ENCODE data around the gene NUDT21.

Gene NUDT21

GRCh38 chr16:56460101-56460500, 9.0 kb upstream of the NUDT21 start:
- no peak for DNase-seq

DNA sequence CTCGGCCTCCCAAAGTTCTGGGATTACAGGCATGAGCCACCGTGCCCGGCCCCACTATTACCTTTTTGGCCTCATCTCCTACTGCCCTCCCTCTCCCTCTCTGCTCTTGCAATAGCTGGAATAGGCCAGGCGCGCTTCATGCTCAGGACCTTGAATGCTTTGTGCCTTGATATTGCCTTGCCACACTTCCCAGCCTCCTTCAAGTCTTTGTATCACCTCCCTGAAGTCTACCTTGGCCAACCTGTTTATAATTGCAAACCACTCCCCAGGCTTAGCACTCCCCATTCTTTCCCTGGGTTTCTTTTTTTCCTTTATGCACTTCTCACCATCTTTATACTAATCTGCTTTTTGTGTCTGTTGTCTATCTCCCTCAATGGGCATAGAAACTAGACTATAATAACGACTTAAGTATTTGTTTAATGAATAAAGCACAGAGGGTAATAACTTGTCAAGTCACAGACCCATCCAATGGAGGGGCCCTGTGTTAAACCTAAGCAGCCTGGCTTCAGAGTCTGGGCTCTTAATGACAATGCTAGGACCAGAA, 6.9 kb upstream of the NUDT21 start:
- no peak for DNase-seq

- DNase-seq, result no peak
Observed at GRCh38 chr16:56451753-56452689, 889 bp upstream of the NUDT21 start.

DNA sequence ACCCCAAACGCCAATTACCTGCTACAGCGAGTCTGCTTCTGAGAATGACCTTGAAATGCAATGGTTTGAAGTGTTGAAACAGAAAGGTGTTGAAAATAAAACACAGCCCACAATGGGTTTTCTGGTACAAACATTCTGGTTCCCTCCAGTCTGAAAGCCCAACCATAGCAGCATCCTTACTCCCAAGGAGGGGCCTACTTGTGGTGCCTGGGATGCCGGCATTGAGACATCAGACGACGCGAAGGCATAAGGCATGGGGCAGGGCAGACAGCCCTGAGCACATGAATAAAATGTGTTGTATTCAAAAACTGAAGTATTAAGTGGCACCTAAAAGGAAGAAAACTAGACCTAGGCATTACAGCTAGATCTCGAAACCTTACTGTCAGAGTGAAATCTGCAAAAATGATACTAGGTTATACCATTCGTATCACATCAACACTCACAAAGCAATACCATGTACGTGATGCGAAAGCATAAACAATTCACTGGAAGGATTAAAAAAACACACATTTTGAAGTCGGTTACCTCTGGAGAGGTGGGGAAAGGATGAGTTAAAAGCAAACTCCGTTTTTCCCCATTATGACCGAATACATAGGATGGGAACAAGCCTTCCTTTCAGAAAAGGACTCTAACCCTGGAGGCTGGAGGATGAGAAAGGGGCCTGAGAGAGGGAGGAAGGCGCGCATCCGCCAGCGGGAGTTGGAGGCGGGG, 702 bp downstream of the NUDT21 start:
- no peak for DNase-seq

DNA sequence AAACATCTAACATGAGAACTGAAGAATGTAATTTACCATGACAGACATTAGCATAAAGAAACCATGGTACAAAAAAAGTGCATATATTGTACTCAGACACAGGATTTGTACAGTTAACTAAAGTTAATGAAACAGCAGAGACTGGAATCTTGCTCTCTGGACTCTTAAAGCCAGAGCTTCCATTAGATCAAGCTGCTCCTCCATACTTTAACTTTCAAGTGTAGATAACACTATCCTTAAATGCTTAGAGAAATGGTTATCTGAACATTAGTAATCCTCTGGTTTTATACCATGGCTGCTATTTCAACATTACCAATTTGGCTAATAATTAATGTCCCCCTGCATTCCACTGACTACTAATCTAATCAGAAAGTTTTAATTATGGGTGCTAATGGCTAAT, 3.1 kb downstream of the NUDT21 start:
- DNase-seq, result no peak

GRCh38 chr16:56447286-56447685, 3.8 kb downstream of the NUDT21 start:
- no peak for DNase-seq

GRCh38 chr16:56438038-56438437, 13.1 kb downstream of the NUDT21 start:
- DNase-seq, result no peak

GRCh38 chr16:56436258-56436657, 14.9 kb downstream of the NUDT21 start:
- no peak for DNase-seq

GRCh38 chr16:56428091-56428490, 23.0 kb downstream of the NUDT21 start:
- no peak for DNase-seq

- no peak for DNase-seq
Observed at GRCh38 chr16:56426585-56426984, 24.5 kb downstream of the NUDT21 start.

DNA sequence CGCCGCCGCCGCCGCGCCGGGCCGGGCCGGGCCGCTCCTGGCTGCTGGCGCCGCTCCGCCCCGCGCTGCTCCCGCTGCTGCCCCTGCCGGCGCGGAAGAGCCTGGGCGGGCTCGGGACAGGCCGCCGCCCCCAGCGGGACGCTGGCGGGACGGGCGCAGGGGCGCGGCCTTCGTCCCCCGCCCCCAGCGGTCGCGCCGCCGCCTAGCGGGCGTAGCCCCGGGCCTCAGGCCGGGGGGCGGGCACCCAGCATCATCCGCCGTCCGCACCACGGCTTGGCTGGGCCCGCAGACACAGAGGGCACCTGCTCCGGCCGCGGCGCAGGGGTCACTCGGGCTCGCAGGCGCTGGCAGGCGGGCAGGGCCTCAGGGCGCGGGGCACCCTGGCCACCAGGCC, 25.7 kb downstream of the NUDT21 start, which contains the start of gene AMFR:
Gene AMFR, minus strand, starts transcription at position 107 of the 394 bp plus-strand sequence. CDS start 218 bp downstream, outside the sequence.
- no peak for DNase-seq

- no peak for DNase-seq
Observed at GRCh38 chr16:56424791-56425438, 26.2 kb downstream of the NUDT21 start.

- DNase-seq, result no peak
Observed at GRCh38 chr16:56424404-56424764, 26.7 kb downstream of the NUDT21 start.

DNA sequence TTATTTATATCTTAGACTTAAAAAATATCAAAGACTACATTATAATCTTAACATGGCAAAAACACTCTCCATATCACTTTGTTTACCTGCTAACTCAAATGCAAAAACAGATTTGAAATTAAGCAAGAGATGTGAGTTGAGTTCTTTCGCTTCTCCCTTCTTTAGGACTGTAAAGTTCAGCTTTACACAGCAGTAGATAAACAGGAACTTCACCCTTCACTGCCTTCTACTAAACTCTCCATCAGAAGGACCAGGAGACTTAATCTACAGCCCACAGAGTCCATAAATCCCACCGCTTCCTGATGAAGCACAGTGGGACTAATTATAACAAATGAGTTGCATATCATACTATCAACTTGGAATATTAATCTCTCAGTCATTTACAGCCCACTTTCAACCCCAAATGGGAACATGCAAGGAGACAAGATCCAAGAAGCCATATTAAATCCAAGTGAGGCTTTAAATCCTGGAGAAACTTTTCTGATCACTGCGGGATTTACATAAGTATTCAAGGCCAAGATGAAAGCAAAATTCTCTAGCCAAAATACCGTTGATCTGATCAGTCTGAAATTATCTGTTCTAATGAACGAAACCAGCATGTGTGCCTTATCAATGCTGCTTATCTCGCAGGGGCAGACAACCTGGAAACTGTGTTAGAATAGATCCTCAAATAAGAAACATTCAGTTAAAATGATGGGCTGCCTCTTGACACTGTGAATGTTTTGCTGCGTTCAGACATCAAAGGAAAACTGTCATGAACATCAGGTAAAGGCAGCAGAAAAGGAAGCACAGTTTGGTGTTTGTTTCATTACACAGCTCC, 27.3 kb downstream of the NUDT21 start:
- no peak for DNase-seq

- no peak for DNase-seq
Observed at GRCh38 chr16:56422896-56423441, 28.2 kb downstream of the NUDT21 start.

DNA sequence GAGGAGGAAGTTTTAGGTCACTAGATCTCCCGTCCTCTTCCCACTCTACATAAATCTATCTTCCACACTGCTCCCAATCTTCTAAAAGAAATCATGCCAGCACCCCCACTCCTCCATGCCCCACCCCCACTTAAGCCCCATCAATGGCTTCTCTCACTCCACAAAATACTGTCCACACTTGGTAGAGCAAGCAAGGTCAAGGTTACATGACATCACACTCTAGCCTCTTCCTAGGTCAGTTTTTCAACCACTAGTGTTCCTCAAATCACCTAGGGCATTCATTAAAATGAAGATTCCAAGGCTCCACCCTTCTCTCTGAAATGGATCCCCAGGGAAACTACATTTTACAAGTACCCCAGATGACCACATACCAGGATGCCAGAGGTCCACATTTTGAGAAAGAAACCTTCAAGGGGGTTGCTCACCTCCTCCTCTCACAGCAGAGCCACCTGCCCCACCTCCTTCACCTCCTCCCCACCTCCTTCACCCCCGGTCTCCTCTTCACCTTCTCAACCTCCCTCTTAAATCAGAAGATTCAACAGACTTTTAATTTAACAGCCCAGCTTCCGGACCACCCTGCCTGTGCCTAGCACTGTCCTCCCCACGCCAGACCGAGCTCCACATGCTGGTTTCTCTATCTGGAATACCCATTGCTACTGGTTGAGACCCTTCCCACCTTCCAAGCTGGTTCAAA, 29.0 kb downstream of the NUDT21 start:
- no peak for DNase-seq

DNA sequence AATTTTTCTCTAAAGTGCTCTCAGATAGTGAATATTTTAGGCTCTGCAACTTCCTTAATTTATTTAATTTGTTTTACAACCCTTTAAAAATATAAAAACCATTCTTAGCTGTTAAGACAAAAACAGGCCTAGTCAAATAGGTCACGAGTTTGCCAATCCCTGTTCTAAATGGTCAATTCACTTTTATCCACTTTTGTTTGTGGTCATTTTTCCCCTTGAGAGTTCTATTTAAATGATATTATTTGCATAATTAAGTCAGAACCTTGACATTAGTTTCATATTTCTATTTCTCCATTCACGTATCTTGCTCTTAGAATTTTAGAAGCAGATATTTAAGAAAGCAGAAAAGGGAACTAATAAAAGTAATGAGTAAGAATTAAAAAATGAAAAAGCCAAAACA, 29.8 kb downstream of the NUDT21 start:
- DNase-seq, result no peak

GRCh38 chr16:56420613-56421012, 30.5 kb downstream of the NUDT21 start:
- no peak for DNase-seq

GRCh38 chr16:56419740-56420548, 31.2 kb downstream of the NUDT21 start:
- DNase-seq, result no peak

DNA sequence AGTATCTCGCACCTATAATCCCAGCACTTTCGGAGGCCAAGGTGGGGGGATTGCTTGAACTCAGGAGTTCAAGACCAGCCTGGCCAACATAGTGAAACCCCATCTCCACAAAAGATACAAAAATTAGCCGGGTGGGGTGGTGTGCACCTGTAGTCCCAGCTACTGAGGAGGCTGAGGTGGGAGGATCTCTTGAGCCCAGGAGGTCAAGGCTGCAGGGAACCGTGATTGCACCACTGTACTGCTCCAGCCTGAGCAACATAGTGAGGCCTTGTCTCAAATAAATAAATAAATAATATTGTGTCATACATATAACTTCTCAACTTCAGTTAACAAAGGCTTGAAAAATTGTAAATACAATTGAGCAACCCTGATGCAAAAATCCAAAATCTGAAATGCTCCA, 34.0 kb downstream of the NUDT21 start:
- DNase-seq, result no peak

DNA sequence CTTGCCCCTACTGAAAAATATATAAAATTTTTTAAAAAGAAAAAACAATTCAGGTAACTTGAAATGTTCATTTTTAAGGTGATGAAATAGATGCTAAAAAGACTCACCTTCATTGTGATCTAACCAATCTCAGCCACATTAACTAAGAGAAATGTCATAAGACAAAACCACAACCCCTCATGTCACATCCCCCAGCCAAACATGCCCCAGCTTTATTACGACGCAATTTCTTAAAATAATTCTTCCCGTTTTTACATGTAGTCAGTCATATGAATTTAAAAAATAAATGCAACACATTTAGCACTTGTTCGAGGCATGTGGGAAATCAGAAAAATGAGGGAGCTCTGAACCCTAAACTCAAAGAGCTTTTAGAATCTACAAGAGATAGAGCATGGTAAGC, 35.3 kb downstream of the NUDT21 start:
- DNase-seq, result no peak

Measured in NCI-H748 treated with DMSO at 0.1 percent for 48 hours (cell line).